ENCODE results near the gene ZBTB40.

ZBTB40 gene

DNA sequence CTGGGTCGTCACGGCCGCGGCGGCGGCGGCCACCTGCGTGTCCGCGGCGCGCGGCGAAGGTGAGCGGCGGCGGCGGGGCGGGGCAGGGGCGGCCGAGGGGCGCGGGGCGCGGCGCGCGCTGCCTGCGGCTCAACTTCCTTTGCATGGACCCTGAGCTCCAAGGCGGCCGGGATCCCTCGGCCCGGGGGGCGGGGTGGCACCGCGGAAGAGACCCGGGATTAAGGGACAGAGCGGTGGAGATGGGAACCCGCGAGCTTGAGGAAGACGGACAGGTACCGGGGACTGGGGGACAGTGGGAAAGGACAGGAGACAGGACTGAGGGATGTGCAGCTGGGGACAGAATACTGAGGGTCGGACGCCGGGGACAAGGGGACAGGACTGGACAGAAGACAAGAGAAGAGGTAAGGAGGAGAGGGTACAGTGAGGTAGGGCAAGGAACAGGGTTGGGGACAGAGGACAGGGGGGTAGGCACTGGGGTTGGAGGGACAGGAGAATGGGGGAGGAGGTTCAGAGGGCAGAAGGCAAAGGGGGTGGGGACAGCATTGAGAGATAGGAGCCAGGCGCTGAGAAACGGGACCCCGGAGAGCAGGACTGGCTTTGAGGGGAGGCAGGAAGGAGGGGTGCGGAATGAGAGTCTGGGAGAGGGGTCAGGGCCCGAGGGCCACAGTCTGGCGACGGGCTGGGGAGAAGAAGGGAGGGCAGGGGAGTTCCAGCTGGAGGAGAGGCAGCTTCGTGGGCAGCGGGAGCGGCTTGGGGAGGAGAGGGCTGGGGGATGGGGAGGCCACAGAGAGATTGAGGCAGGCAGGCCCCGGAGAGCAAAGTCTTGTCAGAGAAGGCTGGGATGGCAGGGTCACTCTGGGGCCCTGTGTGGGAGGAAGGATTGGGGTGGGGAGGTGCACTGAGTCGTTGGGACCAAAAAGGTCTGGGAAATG, 112.3 kb downstream of the ZBTB40 start (continued):
- TF ChIP-seq PRDM10 (tag by site-specific recombination; IDR thresholded peaks at IDR 0.05): no peak
- TF ChIP-seq ZNF791 (tag by site-specific recombination; IDR thresholded peaks at IDR 0.05): no peak
- TF ChIP-seq ZBTB17 (tag by site-specific recombination; IDR thresholded peaks at IDR 0.05): no peak
- no peak for TF ChIP-seq ZNF530 (tag by site-specific recombination; IDR thresholded peaks at IDR 0.05; ENCODE audit: low read depth)
- TF ChIP-seq ZNF221 (tag by site-specific recombination; IDR thresholded peaks at IDR 0.05; ENCODE audit: borderline replicate concordance): no peak
- TF ChIP-seq, protein P1, sequence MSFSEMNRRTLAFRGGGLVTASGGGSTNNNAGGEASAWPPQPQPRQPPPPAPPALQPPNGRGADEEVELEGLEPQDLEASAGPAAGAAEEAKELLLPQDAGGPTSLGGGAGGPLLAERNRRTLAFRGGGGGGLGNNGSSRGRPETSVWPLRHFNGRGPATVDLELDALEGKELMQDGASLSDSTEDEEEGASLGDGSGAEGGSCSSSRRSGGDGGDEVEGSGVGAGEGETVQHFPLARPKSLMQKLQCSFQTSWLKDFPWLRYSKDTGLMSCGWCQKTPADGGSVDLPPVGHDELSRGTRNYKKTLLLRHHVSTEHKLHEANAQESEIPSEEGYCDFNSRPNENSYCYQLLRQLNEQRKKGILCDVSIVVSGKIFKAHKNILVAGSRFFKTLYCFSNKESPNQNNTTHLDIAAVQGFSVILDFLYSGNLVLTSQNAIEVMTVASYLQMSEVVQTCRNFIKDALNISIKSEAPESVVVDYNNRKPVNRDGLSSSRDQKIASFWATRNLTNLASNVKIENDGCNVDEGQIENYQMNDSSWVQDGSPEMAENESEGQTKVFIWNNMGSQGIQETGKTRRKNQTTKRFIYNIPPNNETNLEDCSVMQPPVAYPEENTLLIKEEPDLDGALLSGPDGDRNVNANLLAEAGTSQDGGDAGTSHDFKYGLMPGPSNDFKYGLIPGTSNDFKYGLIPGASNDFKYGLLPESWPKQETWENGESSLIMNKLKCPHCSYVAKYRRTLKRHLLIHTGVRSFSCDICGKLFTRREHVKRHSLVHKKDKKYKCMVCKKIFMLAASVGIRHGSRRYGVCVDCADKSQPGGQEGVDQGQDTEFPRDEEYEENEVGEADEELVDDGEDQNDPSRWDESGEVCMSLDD (tag by site-specific recombination; IDR thresholded peaks at IDR 0.05): no peak
- TF ChIP-seq ZNF398 (tag by site-specific recombination; IDR thresholded peaks at IDR 0.05): 0 out of 2 replicates have a peak, but pooled peaks have one; percentile 22
- TF ChIP-seq KLF17 (tag by site-specific recombination; IDR thresholded peaks at IDR 0.05): no peak
- no peak for TF ChIP-seq ZFP69B (tag by site-specific recombination; IDR thresholded peaks at IDR 0.05)
- TF ChIP-seq GLI2 (tag by site-specific recombination; IDR thresholded peaks at IDR 0.05; ENCODE audit: borderline replicate concordance, low read depth): no peak
- TF ChIP-seq SETDB1 (IDR thresholded peaks at IDR 0.05; ENCODE audit: insufficient read length, low read length): no peak
- TF ChIP-seq ZNF692 (tag by site-specific recombination; IDR thresholded peaks at IDR 0.05): no peak
- TF ChIP-seq ZNF214 (tag by site-specific recombination; IDR thresholded peaks at IDR 0.05; ENCODE audit: borderline replicate concordance): no peak
- peak; percentile 35; the same call in 1 of the 2 replicates for TF ChIP-seq WT1 (tag by site-specific recombination; IDR thresholded peaks at IDR 0.05)
- TF ChIP-seq ZNF785 (tag by site-specific recombination; IDR thresholded peaks at IDR 0.05): no peak
- no peak for TF ChIP-seq ZNF768 (tag by site-specific recombination; IDR thresholded peaks at IDR 0.05)
- no peak for TF ChIP-seq CTCF (tag by site-specific recombination; IDR thresholded peaks at IDR 0.05)
- no peak for TF ChIP-seq ZNF677 (tag by site-specific recombination; IDR thresholded peaks at IDR 0.05)
- no peak for TF ChIP-seq ZBTB11 (tag by site-specific recombination; conservative IDR thresholded peaks at IDR 0.05; ENCODE audit: low read depth)
- no peak for TF ChIP-seq ZFP3 (tag by site-specific recombination; IDR thresholded peaks at IDR 0.05; ENCODE audit: low read depth)
- no peak for TF ChIP-seq ZBTB21 (tag by site-specific recombination; IDR thresholded peaks at IDR 0.05)
- TF ChIP-seq ZNF548 (tag by site-specific recombination; IDR thresholded peaks at IDR 0.05): no peak
